HepG2 (cell line): ENCODE data around the gene UST. TPM values are rescaled to one million over a fixed set of nuclear protein-coding genes. Genes with fewer than 3 reads are reported as not detected.

ENCODE experiments used
- GATAD2A ChIP-seq: IDR thresholded peaks from 2 replicates; pipeline ENCODE4 v1.6.1; 2016
- HNRNPUL1 ChIP-seq: fragments of 200-400 bp; formaldehyde crosslinking; IDR thresholded peaks from 2 replicates; pipeline ENCODE4 v1.6.1; 2017; ENCODE audit warnings: low read depth, mild to moderate bottlenecking, low read length, moderate library complexity
- IRF2 ChIP-seq: IDR thresholded peaks from 2 replicates; pipeline ENCODE4 v1.6.1; 2018; ENCODE audit warnings: missing genetic modification reagents, missing compliant biosample characterization
- NCOA2 ChIP-seq: sonication (generic); formaldehyde crosslinking; IDR thresholded peaks from 2 replicates; pipeline ENCODE4 v1.8.0; 2022; ENCODE audit warnings: inconsistent platforms
- SKI ChIP-seq: fragments of 450-650 bp; IDR thresholded peaks from one replicate; pipeline ENCODE4 v1.6.1; 2018; ENCODE audit warnings: mild to moderate bottlenecking; ENCODE audit not compliant: partially characterized antibody
- TOE1 ChIP-seq: sonication (generic); formaldehyde crosslinking; IDR thresholded peaks from 2 replicates; pipeline ENCODE4 v1.4.0; 2020; ENCODE audit warnings: mild to moderate bottlenecking, missing genetic modification reagents
- ZNF891 ChIP-seq: sonication (generic); formaldehyde crosslinking; IDR thresholded peaks from 2 replicates; pipeline ENCODE4 v1.5.0; 2020; ENCODE audit warnings: mild to moderate bottlenecking, missing genetic modification reagents
- ZSCAN30 ChIP-seq: sonication (generic); formaldehyde crosslinking; IDR thresholded peaks from 2 replicates; pipeline ENCODE4 v1.5.0; 2020; ENCODE audit warnings: mild to moderate bottlenecking, missing genetic modification reagents
- polyA plus RNA-seq, 8 experiments: library from polyadenylated mRNA; depleted of rRNA in 3 of 8; stranded (reverse) in 7 of 8; unstranded in 1 of 8; fragments of >200 nt; fragmentation: Illumina TruSeq in 4 of 8; extraction: Trizol in 4 of 8; gene quantifications; 2 replicates each; pipeline versions ENCODE4 v1.2.1 to v1.2.3, GENCODE V29; 2011 to 2016; ENCODE audit warnings: low read depth in 4 of 8, missing spikeins in 1 of 8, mixed read lengths in 1 of 8; ENCODE audit not compliant: insufficient read depth in 1 of 8
- total RNA-seq, 5 experiments: library from RNA; depleted of rRNA; stranded (reverse); fragments of >200 nt; fragmentation: Illumina TruSeq; extraction: Trizol; gene quantifications; 2 replicates each; pipeline ENCODE4 v1.2.3, GENCODE V29; 2016; ENCODE audit warnings: low read depth in 1 of 5
- TF ChIP-seq, protein P1 (sequence below): sonication (generic); formaldehyde crosslinking; IDR thresholded peaks from 2 replicates; pipeline ENCODE4; 2020; ENCODE audit warnings: missing genetic modification reagents, mild to moderate bottlenecking, borderline replicate concordance
- TF ChIP-seq, protein P2 (sequence below): sonication (generic); formaldehyde crosslinking; IDR thresholded peaks from 2 replicates; pipeline ENCODE4 v1.5.0; 2020; ENCODE audit warnings: missing genetic modification reagents, mild to moderate bottlenecking, borderline replicate concordance
- TF ChIP-seq, protein P3 (sequence below): sonication (generic); formaldehyde crosslinking; IDR thresholded peaks from 2 replicates; pipeline ENCODE4 v1.4.0; 2020; ENCODE audit warnings: missing genetic modification reagents
- TF ChIP-seq, protein P4 (sequence below): sonication (generic); formaldehyde crosslinking; IDR thresholded peaks from 2 replicates; pipeline ENCODE4 v1.8.0; 2022; ENCODE audit warnings: missing genetic modification reagents, low read depth, mild to moderate bottlenecking, borderline replicate concordance
- TF ChIP-seq, protein P5 (sequence below): sonication (generic); formaldehyde crosslinking; IDR thresholded peaks from 2 replicates; pipeline ENCODE4 v1.4.0; 2020; ENCODE audit warnings: missing genetic modification reagents, borderline replicate concordance
- TF ChIP-seq, protein P6 (sequence below): sonication (generic); formaldehyde crosslinking; IDR thresholded peaks from 2 replicates; pipeline ENCODE4 v1.5.0; 2020; ENCODE audit warnings: mild to moderate bottlenecking, missing genetic modification reagents

Gene UST
- total and polyA plus RNA-seq, 2 of the 13 experiments (the other 11 are each of a cell fraction or from before 2014, with no cell fraction given): 0.27 TPM; not detected in 1

DNA sequence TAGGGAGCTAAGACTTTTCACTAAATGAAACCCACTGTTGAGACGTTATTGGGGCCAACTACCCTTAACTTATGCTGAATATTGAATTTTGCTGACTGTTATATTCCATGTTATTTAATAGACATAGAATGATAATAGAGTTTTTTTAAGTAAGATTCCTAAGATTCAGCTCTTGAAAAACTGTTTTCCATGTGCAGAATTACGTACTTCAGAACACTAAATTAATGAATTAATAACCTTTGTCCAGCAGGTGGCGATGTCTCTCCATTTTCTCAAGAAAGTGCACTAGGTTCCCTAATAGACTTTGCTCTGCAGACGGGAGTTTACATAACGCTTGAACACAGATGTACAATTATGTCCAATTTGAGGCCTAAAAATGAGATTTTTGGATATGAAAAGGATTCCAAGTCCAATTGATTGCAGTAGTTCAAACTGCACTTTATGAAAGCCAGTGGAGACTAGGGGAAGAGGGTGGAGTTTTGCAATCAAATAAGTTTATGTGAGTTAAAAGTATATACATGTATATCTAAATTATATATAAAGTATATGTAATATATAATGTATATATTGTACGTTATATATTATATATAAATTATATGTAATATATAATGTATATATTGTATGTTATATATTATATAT is 282.1 kb downstream of the UST start (continued):
- TF ChIP-seq, protein P1, sequence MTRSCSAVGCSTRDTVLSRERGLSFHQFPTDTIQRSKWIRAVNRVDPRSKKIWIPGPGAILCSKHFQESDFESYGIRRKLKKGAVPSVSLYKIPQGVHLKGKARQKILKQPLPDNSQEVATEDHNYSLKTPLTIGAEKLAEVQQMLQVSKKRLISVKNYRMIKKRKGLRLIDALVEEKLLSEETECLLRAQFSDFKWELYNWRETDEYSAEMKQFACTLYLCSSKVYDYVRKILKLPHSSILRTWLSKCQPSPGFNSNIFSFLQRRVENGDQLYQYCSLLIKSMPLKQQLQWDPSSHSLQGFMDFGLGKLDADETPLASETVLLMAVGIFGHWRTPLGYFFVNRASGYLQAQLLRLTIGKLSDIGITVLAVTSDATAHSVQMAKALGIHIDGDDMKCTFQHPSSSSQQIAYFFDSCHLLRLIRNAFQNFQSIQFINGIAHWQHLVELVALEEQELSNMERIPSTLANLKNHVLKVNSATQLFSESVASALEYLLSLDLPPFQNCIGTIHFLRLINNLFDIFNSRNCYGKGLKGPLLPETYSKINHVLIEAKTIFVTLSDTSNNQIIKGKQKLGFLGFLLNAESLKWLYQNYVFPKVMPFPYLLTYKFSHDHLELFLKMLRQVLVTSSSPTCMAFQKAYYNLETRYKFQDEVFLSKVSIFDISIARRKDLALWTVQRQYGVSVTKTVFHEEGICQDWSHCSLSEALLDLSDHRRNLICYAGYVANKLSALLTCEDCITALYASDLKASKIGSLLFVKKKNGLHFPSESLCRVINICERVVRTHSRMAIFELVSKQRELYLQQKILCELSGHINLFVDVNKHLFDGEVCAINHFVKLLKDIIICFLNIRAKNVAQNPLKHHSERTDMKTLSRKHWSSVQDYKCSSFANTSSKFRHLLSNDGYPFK (CRISPR knock-in tag): no peak
- TF ChIP-seq, protein P2, sequence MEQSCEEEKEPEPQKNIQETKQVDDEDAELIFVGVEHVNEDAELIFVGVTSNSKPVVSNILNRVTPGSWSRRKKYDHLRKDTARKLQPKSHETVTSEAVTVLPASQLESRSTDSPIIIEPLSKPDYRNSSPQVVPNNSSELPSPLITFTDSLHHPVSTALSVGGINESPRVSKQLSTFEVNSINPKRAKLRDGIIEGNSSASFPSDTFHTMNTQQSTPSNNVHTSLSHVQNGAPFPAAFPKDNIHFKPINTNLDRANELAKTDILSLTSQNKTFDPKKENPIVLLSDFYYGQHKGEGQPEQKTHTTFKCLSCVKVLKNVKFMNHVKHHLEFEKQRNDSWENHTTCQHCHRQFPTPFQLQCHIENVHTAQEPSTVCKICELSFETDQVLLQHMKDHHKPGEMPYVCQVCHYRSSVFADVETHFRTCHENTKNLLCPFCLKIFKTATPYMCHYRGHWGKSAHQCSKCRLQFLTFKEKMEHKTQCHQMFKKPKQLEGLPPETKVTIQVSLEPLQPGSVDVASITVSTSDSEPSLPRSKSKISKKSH (CRISPR knock-in tag): no peak
- TF ChIP-seq, protein P3, sequence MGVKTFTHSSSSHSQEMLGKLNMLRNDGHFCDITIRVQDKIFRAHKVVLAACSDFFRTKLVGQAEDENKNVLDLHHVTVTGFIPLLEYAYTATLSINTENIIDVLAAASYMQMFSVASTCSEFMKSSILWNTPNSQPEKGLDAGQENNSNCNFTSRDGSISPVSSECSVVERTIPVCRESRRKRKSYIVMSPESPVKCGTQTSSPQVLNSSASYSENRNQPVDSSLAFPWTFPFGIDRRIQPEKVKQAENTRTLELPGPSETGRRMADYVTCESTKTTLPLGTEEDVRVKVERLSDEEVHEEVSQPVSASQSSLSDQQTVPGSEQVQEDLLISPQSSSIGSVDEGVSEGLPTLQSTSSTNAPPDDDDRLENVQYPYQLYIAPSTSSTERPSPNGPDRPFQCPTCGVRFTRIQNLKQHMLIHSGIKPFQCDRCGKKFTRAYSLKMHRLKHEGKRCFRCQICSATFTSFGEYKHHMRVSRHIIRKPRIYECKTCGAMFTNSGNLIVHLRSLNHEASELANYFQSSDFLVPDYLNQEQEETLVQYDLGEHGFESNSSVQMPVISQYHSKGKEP (CRISPR knock-in tag): no peak
- TF ChIP-seq IRF2 (CRISPR knock-in tag): peak; percentile 75; the same call in 1 of the 2 replicates
- peak; percentile 59; the same call in 1 of the 2 replicates for TF ChIP-seq NCOA2 (CRISPR knock-in tag)
- peak; percentile 77 for TF ChIP-seq GATAD2A (CRISPR knock-in tag)
- no peak for TF ChIP-seq ZNF891 (CRISPR knock-in tag)
- TF ChIP-seq, protein P4, sequence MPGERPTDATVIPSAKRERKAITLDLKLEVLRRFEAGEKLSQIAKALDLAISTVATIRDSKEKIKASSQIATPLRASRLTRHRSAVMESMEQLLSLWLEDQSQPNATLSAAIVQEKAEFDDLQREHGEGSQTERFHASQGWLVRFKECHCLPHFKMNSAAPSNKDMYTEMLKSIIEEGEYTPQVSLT (CRISPR knock-in tag): no peak
- TF ChIP-seq TOE1: peak; percentile 86; the same call in 1 of the 2 replicates
- TF ChIP-seq ZSCAN30 (CRISPR knock-in tag): no peak
- TF ChIP-seq, protein P5, sequence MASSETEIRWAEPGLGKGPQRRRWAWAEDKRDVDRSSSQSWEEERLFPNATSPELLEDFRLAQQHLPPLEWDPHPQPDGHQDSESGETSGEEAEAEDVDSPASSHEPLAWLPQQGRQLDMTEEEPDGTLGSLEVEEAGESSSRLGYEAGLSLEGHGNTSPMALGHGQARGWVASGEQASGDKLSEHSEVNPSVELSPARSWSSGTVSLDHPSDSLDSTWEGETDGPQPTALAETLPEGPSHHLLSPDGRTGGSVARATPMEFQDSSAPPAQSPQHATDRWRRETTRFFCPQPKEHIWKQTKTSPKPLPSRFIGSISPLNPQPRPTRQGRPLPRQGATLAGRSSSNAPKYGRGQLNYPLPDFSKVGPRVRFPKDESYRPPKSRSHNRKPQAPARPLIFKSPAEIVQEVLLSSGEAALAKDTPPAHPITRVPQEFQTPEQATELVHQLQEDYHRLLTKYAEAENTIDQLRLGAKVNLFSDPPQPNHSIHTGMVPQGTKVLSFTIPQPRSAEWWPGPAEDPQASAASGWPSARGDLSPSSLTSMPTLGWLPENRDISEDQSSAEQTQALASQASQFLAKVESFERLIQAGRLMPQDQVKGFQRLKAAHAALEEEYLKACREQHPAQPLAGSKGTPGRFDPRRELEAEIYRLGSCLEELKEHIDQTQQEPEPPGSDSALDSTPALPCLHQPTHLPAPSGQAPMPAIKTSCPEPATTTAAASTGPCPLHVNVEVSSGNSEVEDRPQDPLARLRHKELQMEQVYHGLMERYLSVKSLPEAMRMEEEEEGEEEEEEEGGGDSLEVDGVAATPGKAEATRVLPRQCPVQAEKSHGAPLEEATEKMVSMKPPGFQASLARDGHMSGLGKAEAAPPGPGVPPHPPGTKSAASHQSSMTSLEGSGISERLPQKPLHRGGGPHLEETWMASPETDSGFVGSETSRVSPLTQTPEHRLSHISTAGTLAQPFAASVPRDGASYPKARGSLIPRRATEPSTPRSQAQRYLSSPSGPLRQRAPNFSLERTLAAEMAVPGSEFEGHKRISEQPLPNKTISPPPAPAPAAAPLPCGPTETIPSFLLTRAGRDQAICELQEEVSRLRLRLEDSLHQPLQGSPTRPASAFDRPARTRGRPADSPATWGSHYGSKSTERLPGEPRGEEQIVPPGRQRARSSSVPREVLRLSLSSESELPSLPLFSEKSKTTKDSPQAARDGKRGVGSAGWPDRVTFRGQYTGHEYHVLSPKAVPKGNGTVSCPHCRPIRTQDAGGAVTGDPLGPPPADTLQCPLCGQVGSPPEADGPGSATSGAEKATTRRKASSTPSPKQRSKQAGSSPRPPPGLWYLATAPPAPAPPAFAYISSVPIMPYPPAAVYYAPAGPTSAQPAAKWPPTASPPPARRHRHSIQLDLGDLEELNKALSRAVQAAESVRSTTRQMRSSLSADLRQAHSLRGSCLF (CRISPR knock-in tag): no peak
- TF ChIP-seq, protein P6, sequence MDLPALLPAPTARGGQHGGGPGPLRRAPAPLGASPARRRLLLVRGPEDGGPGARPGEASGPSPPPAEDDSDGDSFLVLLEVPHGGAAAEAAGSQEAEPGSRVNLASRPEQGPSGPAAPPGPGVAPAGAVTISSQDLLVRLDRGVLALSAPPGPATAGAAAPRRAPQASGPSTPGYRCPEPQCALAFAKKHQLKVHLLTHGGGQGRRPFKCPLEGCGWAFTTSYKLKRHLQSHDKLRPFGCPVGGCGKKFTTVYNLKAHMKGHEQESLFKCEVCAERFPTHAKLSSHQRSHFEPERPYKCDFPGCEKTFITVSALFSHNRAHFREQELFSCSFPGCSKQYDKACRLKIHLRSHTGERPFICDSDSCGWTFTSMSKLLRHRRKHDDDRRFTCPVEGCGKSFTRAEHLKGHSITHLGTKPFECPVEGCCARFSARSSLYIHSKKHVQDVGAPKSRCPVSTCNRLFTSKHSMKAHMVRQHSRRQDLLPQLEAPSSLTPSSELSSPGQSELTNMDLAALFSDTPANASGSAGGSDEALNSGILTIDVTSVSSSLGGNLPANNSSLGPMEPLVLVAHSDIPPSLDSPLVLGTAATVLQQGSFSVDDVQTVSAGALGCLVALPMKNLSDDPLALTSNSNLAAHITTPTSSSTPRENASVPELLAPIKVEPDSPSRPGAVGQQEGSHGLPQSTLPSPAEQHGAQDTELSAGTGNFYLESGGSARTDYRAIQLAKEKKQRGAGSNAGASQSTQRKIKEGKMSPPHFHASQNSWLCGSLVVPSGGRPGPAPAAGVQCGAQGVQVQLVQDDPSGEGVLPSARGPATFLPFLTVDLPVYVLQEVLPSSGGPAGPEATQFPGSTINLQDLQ: no peak
- TF ChIP-seq SKI: peak; percentile 57
- TF ChIP-seq HNRNPUL1: no peak
